ENCODE data around the gene PHF20. TPM values are rescaled to one million over a fixed set of nuclear protein-coding genes. Genes with fewer than 3 reads are reported as not detected.

The PHF20 gene
- total RNA-seq, 1 donor: 30.9 TPM

DNA sequence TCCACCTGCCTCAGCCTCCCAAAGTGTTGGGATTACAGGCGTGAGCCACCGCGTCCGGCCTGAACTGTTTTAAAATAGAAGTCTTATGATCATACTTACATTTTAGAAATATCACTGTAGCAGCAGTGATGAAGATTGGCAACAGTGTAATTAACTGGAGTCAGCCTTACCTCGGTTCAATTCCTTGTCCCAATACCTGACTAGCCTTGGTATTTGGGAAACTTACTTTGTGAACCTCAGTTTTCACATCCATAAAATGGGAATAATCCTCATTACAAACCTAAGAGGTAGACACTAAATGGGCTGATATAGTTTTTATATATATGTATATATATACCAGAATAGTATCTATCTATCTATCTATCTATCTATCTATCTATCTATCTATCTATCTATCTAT is 19.3 kb downstream of the PHF20 start:
- TF ChIP-seq, protein P1, sequence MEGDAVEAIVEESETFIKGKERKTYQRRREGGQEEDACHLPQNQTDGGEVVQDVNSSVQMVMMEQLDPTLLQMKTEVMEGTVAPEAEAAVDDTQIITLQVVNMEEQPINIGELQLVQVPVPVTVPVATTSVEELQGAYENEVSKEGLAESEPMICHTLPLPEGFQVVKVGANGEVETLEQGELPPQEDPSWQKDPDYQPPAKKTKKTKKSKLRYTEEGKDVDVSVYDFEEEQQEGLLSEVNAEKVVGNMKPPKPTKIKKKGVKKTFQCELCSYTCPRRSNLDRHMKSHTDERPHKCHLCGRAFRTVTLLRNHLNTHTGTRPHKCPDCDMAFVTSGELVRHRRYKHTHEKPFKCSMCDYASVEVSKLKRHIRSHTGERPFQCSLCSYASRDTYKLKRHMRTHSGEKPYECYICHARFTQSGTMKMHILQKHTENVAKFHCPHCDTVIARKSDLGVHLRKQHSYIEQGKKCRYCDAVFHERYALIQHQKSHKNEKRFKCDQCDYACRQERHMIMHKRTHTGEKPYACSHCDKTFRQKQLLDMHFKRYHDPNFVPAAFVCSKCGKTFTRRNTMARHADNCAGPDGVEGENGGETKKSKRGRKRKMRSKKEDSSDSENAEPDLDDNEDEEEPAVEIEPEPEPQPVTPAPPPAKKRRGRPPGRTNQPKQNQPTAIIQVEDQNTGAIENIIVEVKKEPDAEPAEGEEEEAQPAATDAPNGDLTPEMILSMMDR (IDR thresholded peaks at IDR 0.05; ENCODE audit: insufficient read depth, low read length): no peak
- H3K4me3 ChIP-seq (ENCODE audit: low read depth, low read length): no peak overlapping the region
- no peak for DNase-seq (ENCODE audit: low read depth)

DNA sequence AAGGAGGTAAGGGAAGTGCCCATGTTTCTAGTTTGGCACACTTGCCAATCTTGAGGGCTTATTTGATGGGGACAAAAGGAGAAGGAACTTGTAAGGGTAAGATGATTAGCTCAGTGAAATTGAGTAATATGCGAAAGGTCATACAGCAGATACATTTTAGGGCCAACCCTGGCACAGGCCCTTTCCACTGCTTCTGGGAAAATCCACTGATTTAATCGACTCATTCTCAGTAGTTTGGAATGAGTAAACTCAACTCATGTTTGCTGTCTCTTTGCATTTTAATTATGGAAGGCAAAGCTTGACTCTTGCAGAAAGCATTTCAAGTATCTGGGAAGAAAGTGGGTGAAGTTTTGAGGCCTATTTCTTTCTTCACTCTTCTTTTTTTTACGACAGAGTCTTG is 20.0 kb downstream of the PHF20 start:
- no peak overlapping the region for H3K4me3 ChIP-seq (ENCODE audit: low read depth, low read length)
- TF ChIP-seq, protein P1 (IDR thresholded peaks at IDR 0.05; ENCODE audit: insufficient read depth, low read length): no peak
- peak; percentile 74 for DNase-seq (ENCODE audit: low read depth)

DNA sequence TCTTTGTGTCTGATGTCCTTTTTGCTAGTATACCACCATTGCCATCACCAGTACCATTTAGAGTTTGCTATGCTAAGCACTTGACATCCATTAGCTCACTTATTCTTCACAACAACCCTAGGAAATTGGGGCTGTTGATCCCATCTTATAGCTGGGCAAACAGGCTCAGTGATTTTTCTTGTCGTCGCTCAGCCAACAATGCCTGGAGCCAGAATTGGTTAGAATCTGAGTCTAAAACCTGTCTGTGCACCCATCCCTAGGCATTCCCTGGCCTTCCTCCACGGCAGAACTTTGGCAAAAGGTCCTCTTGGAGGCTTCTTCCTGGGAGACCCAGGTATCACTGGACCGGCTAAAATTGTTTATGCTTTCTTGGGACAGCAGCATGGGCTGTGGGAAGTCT is 20.9 kb downstream of the PHF20 start:
- no peak for DNase-seq (ENCODE audit: low read depth)
- no peak overlapping the region for H3K4me3 ChIP-seq (ENCODE audit: low read depth, low read length)
- TF ChIP-seq, protein P1 (IDR thresholded peaks at IDR 0.05; ENCODE audit: insufficient read depth, low read length): no peak

DNA sequence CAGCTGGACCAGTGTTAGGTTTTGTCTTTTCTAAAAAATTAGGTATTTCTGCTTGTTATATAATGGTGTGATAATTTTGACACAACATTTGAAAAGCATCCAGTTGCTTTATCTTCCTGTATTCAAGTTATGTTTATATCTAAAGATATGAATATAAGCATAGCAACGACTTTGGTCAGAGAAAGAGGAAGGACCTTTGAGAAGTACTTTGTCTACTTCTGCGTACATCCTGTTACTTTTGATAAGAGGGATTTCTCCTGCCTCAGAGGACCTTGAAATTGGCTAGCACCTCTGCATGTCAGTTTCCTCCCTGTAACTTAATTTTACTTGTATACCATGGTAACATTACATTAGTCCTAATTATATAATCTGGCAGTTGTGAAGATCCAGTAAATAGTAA is 24.8 kb downstream of the PHF20 start:
- no peak overlapping the region for H3K4me3 ChIP-seq (ENCODE audit: low read depth, low read length)
- DNase-seq (ENCODE audit: low read depth): no peak
- TF ChIP-seq, protein P1 (IDR thresholded peaks at IDR 0.05; ENCODE audit: insufficient read depth, low read length): no peak

DNA sequence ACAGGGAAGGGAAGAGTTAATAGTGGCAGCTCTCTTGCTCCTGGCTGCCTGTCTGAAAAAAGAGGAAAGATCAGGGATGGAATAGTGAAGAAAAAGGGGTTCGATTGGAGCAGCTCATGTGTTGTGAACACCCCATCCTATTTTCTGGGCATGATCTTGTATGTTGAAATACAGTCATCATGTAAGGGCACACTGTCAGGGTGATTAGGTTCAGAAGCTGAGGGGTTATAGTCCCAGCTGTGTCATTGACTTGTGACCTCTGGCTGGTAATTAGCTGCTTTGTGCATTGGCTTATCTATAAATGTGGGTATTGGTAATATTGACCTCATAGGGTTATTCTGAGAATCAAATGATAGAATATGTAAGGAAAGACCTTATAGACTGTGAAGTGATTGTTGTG is 30.1 kb downstream of the PHF20 start:
- no peak for DNase-seq (ENCODE audit: low read depth)
- TF ChIP-seq, protein P1 (IDR thresholded peaks at IDR 0.05; ENCODE audit: insufficient read depth, low read length): no peak
- H3K4me3 ChIP-seq (ENCODE audit: low read depth, low read length): no peak overlapping the region

DNA sequence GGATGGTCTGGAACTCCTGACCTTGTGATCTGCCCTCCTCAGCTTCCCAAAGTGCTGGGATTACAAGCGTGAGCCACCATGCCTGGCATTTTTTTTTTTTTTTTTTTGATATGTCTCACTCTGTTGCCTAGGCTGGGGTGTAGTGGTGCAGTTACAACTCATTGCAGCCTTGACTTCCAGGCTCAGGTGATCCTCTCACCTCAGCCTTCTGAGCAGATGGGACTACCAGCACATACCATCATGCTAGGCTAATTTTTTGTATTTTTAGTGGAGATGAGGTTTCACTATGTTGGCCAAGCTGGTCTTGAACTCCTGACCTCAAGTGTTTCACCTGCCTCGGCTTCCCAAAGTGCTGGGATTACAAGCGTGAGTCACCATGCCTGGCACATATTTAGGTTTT is 34.3 kb downstream of the PHF20 start:
- TF ChIP-seq, protein P1 (IDR thresholded peaks at IDR 0.05; ENCODE audit: insufficient read depth, low read length): no peak
- H3K4me3 ChIP-seq (ENCODE audit: low read depth, low read length): no peak overlapping the region
- DNase-seq (ENCODE audit: low read depth): no peak

DNA sequence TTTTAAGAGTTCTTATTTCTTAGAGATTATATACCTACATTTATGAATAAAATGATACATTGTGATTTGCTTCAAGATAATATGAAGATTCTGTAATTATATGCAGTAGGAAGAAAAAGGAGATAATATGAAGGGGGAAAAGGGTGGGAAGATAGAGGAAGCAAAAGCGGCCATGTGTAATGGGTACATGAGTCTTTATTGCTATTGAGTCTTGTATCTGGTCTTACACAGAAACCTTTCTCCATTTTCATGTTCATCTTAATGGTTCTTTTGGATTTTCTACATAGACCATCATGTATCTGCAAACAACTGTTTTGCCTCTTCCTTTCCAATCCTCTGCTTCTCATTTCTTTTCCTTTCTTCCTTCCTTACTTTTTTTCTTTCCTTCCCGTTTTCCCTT is 36.1 kb downstream of the PHF20 start:
- TF ChIP-seq, protein P1 (IDR thresholded peaks at IDR 0.05; ENCODE audit: insufficient read depth, low read length): no peak
- no peak for DNase-seq (ENCODE audit: low read depth)
- no peak overlapping the region for H3K4me3 ChIP-seq (ENCODE audit: low read depth, low read length)
